ENCODE results near the gene VAMP2.

Gene VAMP2

GRCh38 chr17:8186446-8186786, 23.7 kb upstream of the VAMP2 start:
- TF ChIP-seq REST (IDR thresholded peaks at IDR 0.05; ENCODE audit: insufficient read depth in 1 of 2, low read depth in 2 of 2, low read length in 2 of 2), result no peak
- TF ChIP-seq POLR2AphosphoS5 (IDR thresholded peaks at IDR 0.05; ENCODE audit: low read depth, low read length), result no peak
- TF ChIP-seq SIN3A (IDR thresholded peaks at IDR 0.05; ENCODE audit: borderline replicate concordance, insufficient read depth, low read length), result no peak
- TF ChIP-seq TAF1 (IDR thresholded peaks at IDR 0.05; ENCODE audit: borderline replicate concordance, insufficient read depth, low read length), result no peak
- no peak for TF ChIP-seq FOXP2 (optimal IDR thresholded peaks at IDR 0.05; ENCODE audit: borderline replicate concordance, extremely low read depth, extremely low read length, insufficient read depth)

- TF ChIP-seq FOXP2 (optimal IDR thresholded peaks at IDR 0.05; ENCODE audit: borderline replicate concordance, extremely low read depth, extremely low read length, insufficient read depth) (peak; percentile 70), SIN3A (IDR thresholded peaks at IDR 0.05; ENCODE audit: borderline replicate concordance, insufficient read depth, low read length) (no peak), REST (IDR thresholded peaks at IDR 0.05; ENCODE audit: insufficient read depth in 1 of 2, low read depth in 2 of 2, low read length in 2 of 2) (0 out of 4 replicates have a peak, but pooled peaks of 1 of the 2 experiments have one; percentile 27), TAF1 (IDR thresholded peaks at IDR 0.05; ENCODE audit: borderline replicate concordance, insufficient read depth, low read length) (no peak), POLR2AphosphoS5 (IDR thresholded peaks at IDR 0.05; ENCODE audit: low read depth, low read length) (no peak)
Observed at GRCh38 chr17:8185582-8186445, 23.1 kb upstream of the VAMP2 start.

GRCh38 chr17:8176998-8177731, 14.4 kb upstream of the VAMP2 start:
- no peak for TF ChIP-seq SIN3A (IDR thresholded peaks at IDR 0.05; ENCODE audit: borderline replicate concordance, insufficient read depth, low read length)
- no peak for TF ChIP-seq POLR2AphosphoS5 (IDR thresholded peaks at IDR 0.05; ENCODE audit: low read depth, low read length)
- no peak for TF ChIP-seq TAF1 (IDR thresholded peaks at IDR 0.05; ENCODE audit: borderline replicate concordance, insufficient read depth, low read length)
- no peak for TF ChIP-seq REST (IDR thresholded peaks at IDR 0.05; ENCODE audit: insufficient read depth in 1 of 2, low read depth in 2 of 2, low read length in 2 of 2)
- TF ChIP-seq FOXP2 (optimal IDR thresholded peaks at IDR 0.05; ENCODE audit: borderline replicate concordance, extremely low read depth, extremely low read length, insufficient read depth), result no peak

GRCh38 chr17:8176197-8176940, 13.6 kb upstream of the VAMP2 start, which contains the start of gene TMEM107:
TSS of gene TMEM107 (minus strand) at chr17:8176380. CDS start at chr17:8176286, 94 bp downstream.
- peak; percentile 52 for TF ChIP-seq FOXP2 (optimal IDR thresholded peaks at IDR 0.05; ENCODE audit: borderline replicate concordance, extremely low read depth, extremely low read length, insufficient read depth)
- no peak for TF ChIP-seq TAF1 (IDR thresholded peaks at IDR 0.05; ENCODE audit: borderline replicate concordance, insufficient read depth, low read length)
- TF ChIP-seq SIN3A (IDR thresholded peaks at IDR 0.05; ENCODE audit: borderline replicate concordance, insufficient read depth, low read length), result peak; percentile 96; the same call in 1 of the 2 replicates
- no peak for TF ChIP-seq REST (IDR thresholded peaks at IDR 0.05; ENCODE audit: insufficient read depth in 1 of 2, low read depth in 2 of 2, low read length in 2 of 2)
- TF ChIP-seq POLR2AphosphoS5 (IDR thresholded peaks at IDR 0.05; ENCODE audit: low read depth, low read length), result peak; percentile 73
